IPS-NIHi11 (cell line): ENCODE data around the gene THG1L.
"Not testable (repeated sequence)": the region's sequence is repeated elsewhere in the genome, so short reads cannot be mapped to it uniquely, and the experiment has no call there.

Experiments used
- DNase-seq: peaks from one replicate; pipeline ENCODE4 v3.0.0; 2012; ENCODE audit warnings: mixed read lengths, low spot score

Gene THG1L

DNA sequence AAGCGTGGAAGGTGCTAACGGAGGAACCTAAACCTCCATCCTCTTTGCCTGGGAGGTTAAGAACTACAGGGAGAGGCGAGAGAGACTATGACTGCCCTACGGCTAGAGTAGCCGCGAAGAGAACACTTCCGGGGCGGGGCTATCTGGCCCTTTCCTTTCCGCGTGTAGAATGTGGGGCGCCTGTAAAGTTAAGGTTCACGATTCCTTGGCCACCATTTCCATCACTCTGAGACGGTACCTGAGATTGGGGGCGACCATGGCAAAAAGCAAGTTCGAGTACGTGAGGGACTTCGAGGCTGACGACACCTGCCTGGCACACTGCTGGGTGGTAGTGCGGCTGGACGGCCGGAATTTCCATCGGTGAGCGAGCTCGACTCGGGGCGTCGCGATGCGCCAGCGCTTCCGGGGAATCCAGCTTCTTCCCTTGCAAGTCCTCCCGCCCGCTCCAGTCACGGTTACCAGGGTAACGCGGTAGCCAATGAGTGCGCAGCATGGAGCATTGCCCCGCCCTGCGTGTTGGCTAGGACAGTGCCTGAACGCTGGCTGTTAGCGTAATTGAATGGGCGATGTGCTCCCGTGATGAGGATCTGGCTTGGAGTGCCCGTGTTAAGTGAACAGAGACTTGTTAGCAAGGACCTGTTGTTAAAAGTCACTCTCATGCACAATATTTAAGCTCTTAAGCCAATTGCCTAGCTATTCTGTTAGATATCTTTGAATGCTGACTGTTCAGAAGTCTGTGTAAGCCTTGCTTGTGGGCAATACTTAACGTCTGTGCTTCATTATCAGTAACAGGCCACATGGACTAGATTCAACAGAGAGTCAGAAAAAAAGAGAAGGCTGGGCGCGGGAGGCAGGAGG lies at the start of gene THG1L:
THG1L (plus strand) TSS at position 149 of the 858 bp plus-strand sequence; CDS start at position 170, 21 bp downstream.
- DNase-seq: peak; percentile 98

DNA sequence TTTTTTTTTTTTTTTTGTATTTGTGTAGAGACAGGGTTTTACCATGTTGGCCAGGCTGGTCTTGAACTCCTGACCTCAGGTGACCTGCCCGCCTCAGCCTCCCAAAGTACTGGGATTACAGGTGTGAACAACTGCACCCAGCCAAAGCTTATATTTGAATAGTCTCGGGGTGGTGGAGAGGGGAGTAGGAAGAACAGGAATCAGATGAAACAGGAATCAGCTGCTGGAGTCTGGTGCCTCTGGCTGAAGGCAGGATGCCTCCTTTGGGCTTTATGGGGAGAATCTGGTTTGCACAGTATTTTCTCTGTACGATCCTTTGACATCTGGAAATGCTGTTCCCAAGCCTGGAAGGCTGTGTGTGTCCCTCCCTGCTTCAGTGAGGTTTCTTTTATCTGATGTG lies 49.0 kb upstream of the THG1L start:
- no peak for DNase-seq

DNA sequence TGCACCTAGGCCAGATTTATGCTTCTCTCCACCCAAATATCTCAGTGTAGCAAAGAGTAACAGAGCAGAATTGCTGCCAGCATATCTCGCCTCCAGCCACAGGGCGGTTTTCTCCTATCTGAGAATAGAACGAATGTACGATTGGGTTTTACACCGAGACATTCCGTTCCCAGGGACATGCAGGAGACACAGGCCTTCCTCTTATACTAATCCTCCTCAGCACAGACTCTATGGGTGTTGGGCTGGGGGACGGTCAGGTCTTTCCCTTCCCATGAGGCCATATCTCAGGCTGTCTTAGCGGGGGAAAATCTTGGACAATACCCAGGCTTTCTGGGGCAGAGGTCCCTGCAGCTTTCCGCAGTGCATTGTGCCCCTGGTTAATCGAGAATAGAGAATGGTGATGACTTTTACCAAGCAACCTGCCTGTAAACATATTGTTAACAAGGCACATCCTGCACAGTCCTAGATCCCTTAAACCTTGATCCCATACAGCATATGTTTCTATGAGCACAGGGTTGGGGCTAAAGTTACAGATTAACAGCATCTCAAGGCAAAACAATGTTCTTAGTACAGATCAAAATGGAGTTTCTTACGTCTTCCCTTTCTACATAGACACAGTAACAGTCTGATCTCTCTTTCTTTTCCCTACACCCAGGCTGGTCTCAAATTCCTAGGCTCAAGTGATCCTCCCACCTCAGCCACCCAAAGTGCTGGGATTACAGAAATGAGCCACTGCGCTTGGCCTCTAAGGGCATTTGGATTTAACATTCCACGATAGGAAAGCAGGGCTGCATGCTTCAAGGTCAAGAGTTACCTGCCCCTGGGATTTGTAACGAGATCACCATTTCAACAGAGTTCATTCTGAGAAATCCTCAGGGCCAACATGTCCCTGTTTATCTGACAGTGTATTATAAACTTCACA lies 44.7 kb upstream of the THG1L start:
- not testable (repeated sequence) for DNase-seq

DNA sequence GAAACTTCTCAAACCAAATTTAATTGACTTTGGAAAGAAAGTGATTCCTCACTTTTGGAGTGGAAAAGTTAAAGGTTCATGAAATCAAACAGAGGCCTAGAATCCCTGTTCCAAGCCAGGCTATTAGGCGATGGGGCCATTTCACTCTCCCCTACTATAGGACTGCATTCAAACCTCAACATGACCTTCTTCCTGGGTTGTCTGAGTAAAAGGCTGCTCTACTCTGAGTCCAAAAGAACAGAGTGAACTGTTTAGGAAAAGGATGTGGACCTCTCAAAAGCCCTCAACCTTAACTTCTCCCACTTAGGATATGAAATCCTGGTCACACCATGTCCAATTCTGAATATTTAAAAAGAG lies 44.0 kb upstream of the THG1L start:
- no peak for DNase-seq

DNA sequence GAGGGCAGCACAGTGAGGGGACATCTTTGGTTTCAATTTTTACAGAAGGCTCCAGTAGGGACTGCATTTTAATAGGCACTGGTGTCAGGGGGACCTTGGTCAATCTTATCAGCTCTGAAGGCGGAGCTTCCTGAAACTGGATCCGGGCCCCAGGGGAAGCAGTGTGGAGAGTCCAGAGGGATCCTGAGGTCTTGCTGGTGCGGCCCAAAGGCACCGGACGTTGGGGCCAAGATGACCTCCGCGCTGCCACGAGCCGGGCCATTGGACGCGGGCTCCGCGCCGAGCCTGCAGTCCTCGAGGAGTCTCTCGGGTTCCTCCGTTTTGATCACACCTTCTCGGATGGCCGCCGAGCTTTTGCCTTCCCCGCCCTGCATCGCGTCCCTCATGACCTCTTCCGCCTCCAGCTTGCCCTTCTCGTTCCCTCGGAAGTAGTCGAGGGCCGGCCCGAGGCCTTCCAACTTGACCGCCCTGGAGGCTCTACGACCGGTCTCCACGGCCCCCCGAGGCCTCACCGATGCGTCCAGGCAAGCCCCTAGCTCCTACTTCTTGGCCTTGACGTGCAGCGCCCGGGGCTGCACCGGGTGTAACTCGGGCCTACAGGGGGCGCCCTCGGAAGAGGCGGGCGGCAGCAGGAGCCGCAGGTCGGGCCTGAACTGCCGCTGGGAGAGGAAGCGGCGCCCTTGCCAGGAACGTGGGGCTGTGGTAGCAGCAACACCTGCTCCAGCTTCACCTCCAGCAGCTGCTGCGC lies 41.1 kb upstream of the THG1L start:
- peak; percentile 42 for DNase-seq

DNA sequence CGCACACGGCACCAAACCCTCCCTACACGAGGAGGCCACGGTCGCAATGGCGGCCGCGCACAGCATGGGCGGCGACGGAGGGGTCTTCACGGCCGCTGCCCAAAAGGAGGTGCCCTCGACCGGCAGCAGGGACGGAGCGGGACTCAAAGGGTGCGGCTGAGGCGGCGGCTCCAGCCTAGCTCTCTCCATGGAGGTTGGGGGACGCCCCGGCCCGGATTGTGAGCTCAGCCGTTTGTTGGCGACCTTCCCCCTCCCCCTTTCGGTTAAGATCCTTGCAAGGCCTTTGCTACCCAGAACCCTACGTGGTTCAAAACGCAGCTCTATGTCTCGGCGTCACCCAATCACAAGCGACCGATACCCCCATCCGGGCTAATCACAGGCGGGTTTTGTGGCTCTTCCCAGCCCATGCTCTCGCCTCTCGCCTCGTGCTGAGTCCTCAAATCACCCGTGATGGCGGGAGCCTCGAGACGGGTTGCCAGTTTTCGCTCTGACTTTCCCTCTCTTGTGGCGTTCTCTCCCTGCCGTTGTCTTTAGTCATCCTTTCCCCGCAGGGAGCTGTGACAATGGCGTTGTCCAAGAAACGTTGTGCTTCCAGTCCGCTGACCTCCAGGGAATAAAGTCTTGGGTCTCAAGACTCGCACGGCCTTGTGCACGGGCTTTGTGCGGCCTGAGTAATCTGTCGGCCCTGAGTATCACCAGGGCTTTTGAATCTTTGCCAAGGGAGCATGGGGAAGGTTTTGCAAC lies 40.4 kb upstream of the THG1L start:
- DNase-seq: no peak

DNA sequence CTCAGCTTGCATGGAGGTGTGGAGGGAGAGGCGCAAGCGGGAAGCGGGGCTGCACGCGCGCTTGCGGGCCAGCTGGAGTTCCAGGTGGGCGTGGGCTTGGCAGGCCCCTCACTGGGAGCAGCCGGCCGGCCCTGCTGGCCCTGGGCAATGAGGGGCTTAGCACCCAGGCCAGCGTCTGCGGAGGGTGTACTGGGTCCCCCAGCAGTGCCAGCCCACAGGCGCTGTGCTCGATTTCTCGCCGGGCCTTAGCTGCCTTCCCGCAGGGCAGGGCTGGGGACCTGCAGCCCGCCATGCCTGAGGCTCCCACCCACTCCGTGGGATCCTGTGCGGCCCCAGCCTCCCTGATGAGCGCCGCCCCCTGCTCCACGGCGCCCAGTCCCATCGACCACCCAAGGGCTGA lies 37.4 kb upstream of the THG1L start:
- not testable (repeated sequence) for DNase-seq

DNA sequence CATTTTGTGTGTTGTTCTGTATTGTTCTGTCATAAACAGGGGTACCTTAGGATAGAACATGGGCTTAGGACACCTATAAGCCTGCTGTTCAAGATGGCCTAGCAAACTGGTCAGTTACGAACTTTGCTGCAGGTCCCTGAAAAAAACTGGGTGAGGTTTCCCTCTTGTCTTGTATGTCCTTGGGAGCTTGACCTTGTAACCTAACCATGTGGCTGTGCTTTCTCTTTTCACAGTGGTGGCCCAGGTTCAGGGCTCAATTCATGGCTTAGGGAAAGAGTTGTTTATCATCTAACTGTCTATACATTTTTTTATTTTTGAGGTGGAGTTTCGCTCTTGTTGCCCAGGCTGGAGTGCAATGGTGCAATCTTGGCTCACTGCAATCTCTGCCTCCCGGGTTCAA lies 35.1 kb upstream of the THG1L start:
- not testable (repeated sequence) for DNase-seq

DNA sequence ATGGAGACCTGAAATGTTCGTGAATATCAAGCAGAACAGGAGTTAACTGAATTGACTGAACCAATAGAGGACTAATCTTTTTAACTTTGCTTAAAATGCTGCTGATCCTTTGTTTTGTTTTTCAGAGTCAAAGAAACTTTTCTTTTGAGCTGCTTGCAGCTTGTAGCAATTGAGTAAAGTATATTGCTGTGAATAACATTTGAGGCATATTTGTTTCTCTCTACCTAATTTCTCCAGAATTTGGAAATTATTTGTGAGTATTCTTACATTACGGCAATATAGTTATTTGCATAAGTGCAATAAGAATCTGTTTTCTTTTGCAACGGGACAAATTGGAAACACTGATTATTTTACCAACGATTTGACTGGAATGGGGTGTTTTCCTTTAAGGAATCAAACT lies 32.5 kb upstream of the THG1L start:
- not testable (repeated sequence) for DNase-seq

DNA sequence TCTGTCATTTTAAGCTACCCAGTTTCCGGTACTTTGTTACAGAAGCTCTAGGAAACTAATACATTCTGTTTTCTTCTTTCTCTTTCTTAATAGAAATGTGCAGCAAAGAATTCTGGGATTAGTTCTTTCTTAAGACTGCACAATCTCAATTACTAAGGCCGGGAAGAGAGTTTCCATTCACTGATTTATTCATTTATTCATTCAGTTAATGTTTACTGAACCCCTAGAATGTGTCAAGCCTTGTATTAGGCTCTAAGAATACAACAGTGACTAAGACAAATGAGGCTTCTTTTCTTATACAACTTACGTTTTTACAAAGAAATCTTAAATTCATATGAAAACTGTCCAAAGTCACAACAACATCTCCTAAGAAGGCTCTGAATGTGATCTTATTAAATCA lies 27.5 kb upstream of the THG1L start:
- no peak for DNase-seq

DNA sequence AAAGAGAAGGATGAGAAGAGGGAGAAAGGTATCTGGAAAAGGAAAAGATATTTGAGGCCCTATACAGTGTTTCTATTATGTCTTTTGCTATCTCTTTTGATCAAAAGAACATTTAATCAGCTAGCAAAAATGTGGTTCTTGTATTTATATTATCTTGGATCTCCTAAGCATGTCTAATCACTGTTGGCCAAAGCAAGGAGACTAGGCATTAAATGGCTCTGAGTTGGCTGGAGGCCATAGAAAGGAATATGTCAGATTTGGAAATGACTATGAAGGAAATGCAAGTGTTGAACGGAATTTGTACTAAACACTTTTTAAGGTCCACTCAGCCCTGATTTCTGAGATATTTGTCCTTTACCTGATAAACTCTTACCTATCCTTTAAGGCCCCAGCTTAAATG lies 22.4 kb upstream of the THG1L start:
- DNase-seq: no peak

DNA sequence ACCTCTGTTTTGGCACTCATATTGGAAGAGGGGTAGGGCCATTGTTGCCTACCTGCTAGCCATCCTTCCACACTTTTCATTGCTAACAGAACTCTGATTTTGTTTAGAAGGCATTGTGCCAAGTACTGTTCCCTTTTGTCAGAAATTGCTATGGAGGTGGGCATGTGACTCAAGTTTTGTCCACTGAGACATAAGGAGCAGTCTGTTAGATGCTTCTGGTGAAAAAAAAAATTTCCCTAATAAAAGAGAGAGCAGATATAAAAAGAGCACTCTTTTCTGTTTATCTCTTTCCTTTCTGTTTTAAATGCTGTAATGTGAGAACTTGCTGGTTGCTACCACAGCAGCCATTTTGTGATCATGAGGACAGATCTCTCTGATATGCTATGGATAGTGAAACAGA lies 21.9 kb upstream of the THG1L start:
- no peak for DNase-seq

DNA sequence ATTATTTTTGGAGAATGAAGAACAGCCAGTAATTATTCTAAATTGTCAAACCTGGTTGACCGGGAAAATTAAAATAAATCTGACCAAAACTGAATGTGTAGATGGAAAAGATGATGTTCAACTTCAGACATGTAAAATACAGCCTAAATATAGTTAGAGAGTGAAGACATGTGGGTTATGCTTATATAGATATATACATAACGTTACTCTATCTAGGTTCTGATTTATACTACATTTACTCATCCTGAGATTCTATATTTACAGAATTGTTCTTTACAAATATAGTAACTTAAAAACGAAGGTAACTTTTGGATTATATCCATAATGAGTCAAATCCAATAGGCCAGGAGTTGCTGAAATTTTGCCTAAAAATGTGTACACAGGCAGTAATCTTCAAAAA lies 20.8 kb upstream of the THG1L start:
- no peak for DNase-seq

DNA sequence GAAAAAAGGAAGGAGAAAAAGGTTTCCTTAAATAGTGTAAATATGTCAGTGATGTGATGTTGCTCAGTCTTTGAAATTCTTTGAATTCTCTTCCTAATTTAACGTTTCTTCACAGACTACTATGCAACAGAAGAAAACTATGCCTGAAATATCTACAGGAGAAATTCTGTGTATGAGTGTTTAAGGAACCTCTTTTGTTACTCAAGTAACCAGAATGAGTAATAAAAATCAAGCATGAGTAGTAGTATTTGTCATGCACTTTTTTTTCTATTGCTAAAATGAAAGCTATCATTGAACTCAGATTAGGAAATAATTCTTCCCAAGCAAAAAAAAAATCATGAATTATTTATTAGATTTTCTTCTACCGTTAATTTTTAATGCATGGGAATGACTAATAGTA lies 20.3 kb upstream of the THG1L start:
- DNase-seq: no peak

DNA sequence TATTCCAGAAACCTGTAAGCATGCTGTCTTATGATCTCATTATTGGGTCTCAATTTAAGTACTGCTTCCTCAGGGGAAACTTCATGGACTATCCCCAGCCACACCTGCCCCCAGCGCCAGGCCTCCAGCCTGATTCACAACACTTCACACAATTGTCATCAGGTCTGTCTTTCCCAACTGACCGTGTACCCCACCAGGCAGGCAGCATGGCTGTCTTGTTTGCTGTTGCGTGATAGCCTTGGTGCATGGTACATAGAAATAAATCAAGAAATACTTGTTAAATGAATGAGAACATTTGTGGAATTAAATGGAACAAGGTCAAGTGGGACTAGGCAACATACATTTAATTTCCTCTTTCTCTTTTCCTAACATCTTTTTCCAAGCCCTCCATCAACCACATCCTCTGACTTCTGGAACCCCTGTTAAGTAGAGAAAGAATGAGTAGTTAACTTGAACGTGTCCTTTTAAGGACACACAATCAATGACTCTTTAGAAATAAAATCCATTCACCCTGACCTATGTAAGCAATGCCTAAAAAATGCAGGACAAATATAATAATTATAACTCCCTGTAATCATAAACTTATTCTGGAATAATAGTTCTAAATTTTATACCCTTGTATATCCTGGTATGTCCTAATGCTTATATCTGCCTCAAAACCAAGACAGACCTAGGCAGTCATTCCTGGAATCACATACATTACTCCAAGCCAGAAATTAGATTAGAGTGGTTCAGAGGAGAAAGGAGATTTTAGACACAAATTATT lies 17.2 kb upstream of the THG1L start:
- no peak for DNase-seq

DNA sequence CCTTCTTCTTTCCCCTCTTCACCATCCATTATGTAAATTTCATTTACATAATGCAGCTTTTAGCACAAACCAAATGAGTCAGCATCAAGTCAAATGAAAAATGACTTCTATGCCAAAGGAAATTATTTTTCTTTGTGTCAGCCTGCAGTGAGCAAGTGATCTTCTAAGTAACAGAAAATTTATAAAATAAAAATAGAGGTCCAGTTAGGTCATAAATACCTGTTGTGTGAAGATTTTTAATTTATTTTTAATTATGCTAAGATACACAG lies 16.7 kb upstream of the THG1L start:
- DNase-seq: no peak

DNA sequence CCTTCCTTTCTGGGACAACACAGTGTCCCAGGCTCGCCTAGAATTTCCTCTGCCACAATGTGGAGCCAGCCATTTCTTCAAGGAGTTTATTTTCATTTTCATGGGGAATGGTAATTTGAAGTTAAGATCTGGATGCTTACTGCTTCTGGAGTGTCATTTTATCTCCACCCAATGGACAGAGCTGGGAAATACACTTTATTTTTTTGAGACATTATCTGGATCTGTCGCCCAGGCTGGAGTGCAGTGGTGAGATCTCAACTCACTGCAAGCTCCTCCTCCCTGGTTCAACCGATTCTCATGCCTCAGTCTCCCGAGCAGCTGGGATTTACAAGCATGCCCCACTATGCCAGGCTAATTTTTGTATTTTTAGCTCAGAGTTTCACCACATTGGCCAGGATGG lies 12.7 kb upstream of the THG1L start:
- peak; percentile 21 for DNase-seq

DNA sequence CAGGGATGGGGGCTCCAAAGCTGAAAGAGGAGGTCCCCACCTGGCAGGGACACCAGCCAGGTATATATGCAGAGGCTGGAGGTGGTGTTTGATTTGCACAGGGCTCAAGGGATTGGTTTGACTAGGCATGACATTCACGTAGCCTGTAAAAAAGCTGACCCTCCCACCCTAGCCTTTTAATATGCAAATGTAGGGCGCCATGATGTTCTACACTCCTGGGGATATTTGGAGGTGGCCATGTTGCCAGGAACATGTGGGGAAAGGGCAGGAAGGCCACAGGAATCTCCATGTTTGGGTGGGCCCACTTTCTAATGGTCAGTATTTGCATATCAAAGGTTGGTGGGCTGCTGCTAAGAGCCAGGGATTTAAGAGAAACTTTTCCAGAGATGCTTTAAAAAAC lies 12.0 kb upstream of the THG1L start:
- DNase-seq: no peak

DNA sequence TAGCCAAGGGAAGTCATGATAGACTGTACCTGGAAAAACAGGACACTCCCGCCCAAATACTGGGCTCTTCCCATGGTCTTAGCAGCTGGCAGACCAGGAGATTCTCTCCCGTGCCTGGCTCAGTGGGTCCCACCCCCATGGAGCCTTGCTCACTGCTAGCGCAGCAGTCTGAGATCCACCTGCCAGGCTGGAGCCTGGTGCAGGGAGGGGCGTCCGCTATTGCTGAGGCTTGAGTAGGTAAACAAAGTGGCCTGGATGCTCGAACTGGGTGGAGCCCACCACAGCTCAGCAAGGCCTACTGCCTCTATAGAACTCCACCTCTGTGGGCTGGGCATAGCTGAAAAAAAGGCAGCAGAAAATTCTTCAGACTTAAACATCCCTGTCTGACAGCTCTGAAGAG lies 10.1 kb upstream of the THG1L start:
- no peak for DNase-seq

DNA sequence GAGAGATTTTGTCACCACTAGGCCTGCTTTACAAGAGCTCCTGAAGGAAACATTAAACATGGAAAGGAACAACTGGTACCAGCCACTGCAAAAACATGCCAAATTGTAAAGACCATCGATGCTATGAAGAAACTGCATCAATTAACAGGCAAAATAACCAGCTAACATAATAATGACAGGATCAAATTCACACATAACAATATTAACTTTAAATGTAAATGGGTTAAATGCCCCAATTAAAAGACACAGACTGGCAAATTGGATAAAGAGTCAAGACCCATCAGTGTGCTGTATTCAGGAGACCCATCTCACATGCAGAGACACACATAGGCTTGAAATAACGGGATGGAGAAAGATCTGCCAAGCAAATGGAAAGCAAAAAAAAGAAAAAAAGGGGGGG lies 8.3 kb upstream of the THG1L start:
- DNase-seq: not testable (repeated sequence)

DNA sequence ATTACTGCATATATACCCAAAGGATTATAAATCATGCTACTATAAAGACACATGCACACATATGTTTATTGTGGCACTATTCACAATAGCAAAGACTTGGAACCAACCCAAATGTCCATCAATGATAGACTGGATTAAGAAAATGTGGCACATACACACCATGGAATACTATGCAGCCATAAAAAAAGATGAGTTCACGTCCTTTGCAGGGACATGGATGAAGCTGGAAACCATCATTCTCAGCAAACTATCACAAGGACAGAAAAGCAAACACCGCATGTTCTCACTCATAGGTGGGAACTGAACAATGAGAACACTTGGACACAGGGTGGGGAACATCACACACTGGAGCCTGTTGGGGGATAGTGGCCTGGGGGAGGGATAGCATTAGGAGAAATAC lies 4.6 kb upstream of the THG1L start:
- DNase-seq: not testable (repeated sequence)
